ENCODE results near the gene RIMBP3C.
"Not testable (repeated sequence)": the region's sequence is repeated elsewhere in the genome, so short reads cannot be mapped to it uniquely, and the experiment has no call there.

- TF ChIP-seq, protein P1, sequence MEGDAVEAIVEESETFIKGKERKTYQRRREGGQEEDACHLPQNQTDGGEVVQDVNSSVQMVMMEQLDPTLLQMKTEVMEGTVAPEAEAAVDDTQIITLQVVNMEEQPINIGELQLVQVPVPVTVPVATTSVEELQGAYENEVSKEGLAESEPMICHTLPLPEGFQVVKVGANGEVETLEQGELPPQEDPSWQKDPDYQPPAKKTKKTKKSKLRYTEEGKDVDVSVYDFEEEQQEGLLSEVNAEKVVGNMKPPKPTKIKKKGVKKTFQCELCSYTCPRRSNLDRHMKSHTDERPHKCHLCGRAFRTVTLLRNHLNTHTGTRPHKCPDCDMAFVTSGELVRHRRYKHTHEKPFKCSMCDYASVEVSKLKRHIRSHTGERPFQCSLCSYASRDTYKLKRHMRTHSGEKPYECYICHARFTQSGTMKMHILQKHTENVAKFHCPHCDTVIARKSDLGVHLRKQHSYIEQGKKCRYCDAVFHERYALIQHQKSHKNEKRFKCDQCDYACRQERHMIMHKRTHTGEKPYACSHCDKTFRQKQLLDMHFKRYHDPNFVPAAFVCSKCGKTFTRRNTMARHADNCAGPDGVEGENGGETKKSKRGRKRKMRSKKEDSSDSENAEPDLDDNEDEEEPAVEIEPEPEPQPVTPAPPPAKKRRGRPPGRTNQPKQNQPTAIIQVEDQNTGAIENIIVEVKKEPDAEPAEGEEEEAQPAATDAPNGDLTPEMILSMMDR (IDR thresholded peaks at IDR 0.05) = not testable (repeated sequence)
- TF ChIP-seq POLR2AphosphoS5, POLR2A (IDR thresholded peaks at IDR 0.05): not testable (repeated sequence)
Observed at GRCh38 chr22:21498489-21498888, 52.8 kb downstream of the RIMBP3C start.

Measured in prostate gland (tissue), 2 donors.